Stromal cell of bone marrow (primary cell): ENCODE measurements around the gene PCDHA13.
"Not testable (repeated sequence)": the region's sequence is repeated elsewhere in the genome, so short reads cannot be mapped to it uniquely, and the experiment has no call there.

Experiments used
- DNase-seq: peaks from one replicate; pipeline ENCODE4 v3.0.0-alpha.2; 2012; ENCODE audit warnings: low read depth

Gene PCDHA13

GRCh38 chr5:140868721-140869554, 13.0 kb upstream of the PCDHA13 start, which contains the start of gene PCDHA11:
TSS of gene PCDHA11 (plus strand) at chr5:140868957. CDS start at chr5:140869104, 147 bp downstream.
- DNase-seq, result no peak

GRCh38 chr5:140869555-140869886, 12.4 kb upstream of the PCDHA13 start:
- no peak for DNase-seq

- no peak for DNase-seq
These were observed 11.4 kb upstream of the PCDHA13 start for GRCh38 chr5:140870221-140871201.

GRCh38 chr5:140875085-140876065, 6.5 kb upstream of the PCDHA13 start, which contains the start of gene PCDHA12:
TSS of gene PCDHA12 (plus strand) at chr5:140875308. CDS start at chr5:140875473, 165 bp downstream.
- no peak for DNase-seq

GRCh38 chr5:140876541-140877261, 5.2 kb upstream of the PCDHA13 start:
- not testable (repeated sequence) for DNase-seq

GRCh38 chr5:140877262-140877581, 4.7 kb upstream of the PCDHA13 start:
- no peak for DNase-seq

- DNase-seq, result no peak
These were observed 621 bp downstream of the PCDHA13 start for GRCh38 chr5:140882591-140882899.

GRCh38 chr5:140883373-140883772, 1.4 kb downstream of the PCDHA13 start:
- no peak for DNase-seq

GRCh38 chr5:140883927-140884697, 2.2 kb downstream of the PCDHA13 start:
- DNase-seq, result no peak

- no peak for DNase-seq
These were observed 34.4 kb downstream of the PCDHA13 start for GRCh38 chr5:140916325-140916724.

GRCh38 chr5:140923601-140924000, 41.7 kb downstream of the PCDHA13 start:
- no peak for DNase-seq

- DNase-seq, result no peak
These were observed 44.0 kb downstream of the PCDHA13 start, which contains the start of gene PCDHAC1 for GRCh38 chr5:140925806-140926442. TSS of gene PCDHAC1 (plus strand) at chr5:140926299. CDS start at chr5:140926893, 594 bp downstream.

- peak; percentile 9 for DNase-seq
These were observed 44.7 kb downstream of the PCDHA13 start for GRCh38 chr5:140926443-140927227.

- DNase-seq, result no peak
These were observed 45.3 kb downstream of the PCDHA13 start for GRCh38 chr5:140927228-140927573.
